WTC11 (cell line): ENCODE measurements around the gene TMEM79.

Source experiments
- CTCF ChIP-seq: fragments of 200-600 bp; IDR thresholded peaks from 2 replicates; pipeline ENCODE4 v1.8.0; 2022; ENCODE audit warnings: antibody characterized with exemption
- EMX1 ChIP-seq: fragments of 250-450 bp; sonication (Bioruptor Pico); IDR thresholded peaks from 2 replicates; pipeline ENCODE4 v1.8.0; 2021; ENCODE audit warnings: mild to moderate bottlenecking
- FOXK1 ChIP-seq: sonication (generic); formaldehyde crosslinking; IDR thresholded peaks from 2 replicates; pipeline ENCODE4 v1.8.0; 2022; ENCODE audit warnings: mild to moderate bottlenecking, moderate library complexity, missing genetic modification reagents
- HMGXB4 ChIP-seq: sonication (generic); formaldehyde crosslinking; IDR thresholded peaks from 2 replicates; pipeline ENCODE4 v1.8.1; 2023; ENCODE audit warnings: mild to moderate bottlenecking, moderate library complexity, missing genetic modification reagents
- NR3C1 ChIP-seq: sonication (generic); formaldehyde crosslinking; conservative IDR thresholded peaks from 2 replicates; pipeline ENCODE4 v1.8.1; 2023; ENCODE audit warnings: low read depth, mild to moderate bottlenecking, missing genetic modification reagents
- TCF7 ChIP-seq: sonication (generic); formaldehyde crosslinking; IDR thresholded peaks from 2 replicates; pipeline ENCODE4 v1.8.0; 2022; ENCODE audit warnings: mild to moderate bottlenecking, low read depth, missing genetic modification reagents, moderate library complexity
- USF1 ChIP-seq: sonication (generic); formaldehyde crosslinking; IDR thresholded peaks from 2 replicates; pipeline ENCODE4 v1.8.0; 2022; ENCODE audit warnings: mild to moderate bottlenecking, missing genetic modification reagents
- ZBTB21 ChIP-seq: sonication (generic); formaldehyde crosslinking; IDR thresholded peaks from 2 replicates; pipeline ENCODE4 v1.8.1; 2023; ENCODE audit warnings: mild to moderate bottlenecking, missing genetic modification reagents, borderline replicate concordance
- ZMAT4 ChIP-seq: fragments of 250-450 bp; sonication (Bioruptor Pico); IDR thresholded peaks from 2 replicates; pipeline ENCODE4 v1.9.0; 2021; ENCODE audit warnings: mild to moderate bottlenecking
- ZNF138 ChIP-seq: sonication (generic); formaldehyde crosslinking; conservative IDR thresholded peaks from 2 replicates; pipeline ENCODE4 v1.8.1; 2022; ENCODE audit warnings: mild to moderate bottlenecking, moderate library complexity, missing genetic modification reagents
- ZNF263 ChIP-seq: sonication (generic); formaldehyde crosslinking; IDR thresholded peaks from 2 replicates; pipeline ENCODE4 v1.8.1; 2022; ENCODE audit warnings: low read depth, mild to moderate bottlenecking, moderate library complexity, missing genetic modification reagents

DNA sequence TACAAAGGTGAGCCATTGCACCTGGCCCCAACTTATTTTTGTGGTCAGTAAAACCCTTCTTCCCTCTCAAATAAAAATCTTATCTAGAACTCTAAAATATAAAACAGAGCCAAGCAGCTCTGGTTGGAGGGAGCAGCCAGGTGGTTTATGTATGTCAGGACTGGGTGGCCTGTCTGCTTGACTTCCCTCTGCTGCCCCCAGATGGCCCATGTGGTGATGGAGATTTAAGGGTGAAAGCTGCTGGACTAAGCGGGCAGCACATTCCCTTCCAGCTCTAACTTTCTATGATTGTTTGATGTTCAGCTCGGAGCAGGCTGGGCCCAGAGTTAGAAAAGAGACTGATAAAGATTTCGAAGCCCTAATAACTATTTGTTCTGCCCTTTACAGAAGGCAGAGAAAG lies 24.3 kb upstream of the TMEM79 start:
- TF ChIP-seq ZBTB21 (CRISPR knock-in tag) (no peak), NR3C1 (no peak), ZNF138 (no peak), CTCF (no peak), USF1 (CRISPR knock-in tag) (no peak), ZMAT4 (no peak), HMGXB4 (no peak), ZNF263 (CRISPR knock-in tag) (no peak), TCF7 (CRISPR knock-in tag) (no peak), EMX1 (no peak), FOXK1 (no peak)
